Effector memory CD8-positive, alpha-beta T cell (primary cell): ENCODE data around the gene TEX14.
A peak's percentile ranks its signal among the peaks of the same experiment; 100 is the strongest.
"Not testable (repeated sequence)": the region's sequence is repeated elsewhere in the genome, so short reads cannot be mapped to it uniquely, and the experiment has no call there.

ENCODE experiments used
- ATAC-seq: fragments of 150-1000 bp; cut with Tn5 transposase; replicated peaks from 2 replicates; pipeline ENCODE4 v1.10.0; 2021; ENCODE audit warnings: mild to moderate bottlenecking, moderate library complexity
- DNase-seq, 3 experiments: peaks; one replicate each; pipeline ENCODE4 v3.0.0; 2021
- H3K27ac Mint-ChIP-seq, 2 donors: one replicate each; pipeline ENCODE4 v1.8.0; 2022; ENCODE audit warnings: mild to moderate bottlenecking in 2 of 2, mixed read lengths in 2 of 2, moderate library complexity in 2 of 2
- H3K27me3 Mint-ChIP-seq, 2 donors: one replicate each; pipeline ENCODE4 v1.8.0; 2022; ENCODE audit warnings: mixed read lengths in 2 of 2
- H3K36me3 Mint-ChIP-seq: one replicate; pipeline ENCODE4 v1.8.0; 2022; ENCODE audit warnings: mild to moderate bottlenecking, moderate library complexity, mixed read lengths; ENCODE audit not compliant: insufficient read depth
- H3K4me1 Mint-ChIP-seq, 2 donors: one replicate each; pipeline ENCODE4 v1.8.0; 2022; ENCODE audit warnings: low read depth in 2 of 2, mixed read lengths in 2 of 2
- H3K4me3 Mint-ChIP-seq, 2 donors: one replicate each; pipeline ENCODE4 v1.8.0; 2022; ENCODE audit warnings: mild to moderate bottlenecking in 2 of 2, mixed read lengths in 2 of 2, moderate library complexity in 2 of 2
- H3K9me3 Mint-ChIP-seq, 2 donors: one replicate each; pipeline ENCODE4 v1.8.0; 2022; ENCODE audit warnings: mixed read lengths in 2 of 2

The TEX14 gene

GRCh38 chr17:58659714-58660084 lies 32.1 kb downstream of the TEX14 start:
- DNase-seq, H3K9me3 Mint-ChIP-seq, H3K27me3 Mint-ChIP-seq: not testable (repeated sequence)
- H3K36me3 Mint-ChIP-seq = peaks cover 34% of the 10 kb centered on the region
- H3K4me1 Mint-ChIP-seq = peaks cover 12 to 14% of the 10 kb centered on the region in 2 donors
- H3K27ac Mint-ChIP-seq = peak overlapping the region; percentile 99 to 100
- peak overlapping the region; percentile 78 to 91 for H3K4me3 Mint-ChIP-seq
- peak; percentile 2 for ATAC-seq

GRCh38 chr17:58658804-58659713 lies 32.8 kb downstream of the TEX14 start:
- peaks cover 12 to 14% of the 10 kb centered on the region in 2 donors for H3K4me1 Mint-ChIP-seq
- DNase-seq (peak; percentile 82 to 88 (median 84)), ATAC-seq (peak; percentile 79)

GRCh38 chr17:58657962-58658803 lies 33.7 kb downstream of the TEX14 start:
- H3K36me3 Mint-ChIP-seq = peaks cover 34% of the 10 kb centered on the region
- not testable (repeated sequence) for ATAC-seq, DNase-seq, H3K27me3 Mint-ChIP-seq, H3K9me3 Mint-ChIP-seq
- peak overlapping the region; percentile 99 to 100 for H3K27ac Mint-ChIP-seq
- peak overlapping the region; percentile 78 to 91 for H3K4me3 Mint-ChIP-seq
- peaks cover 12 to 14% of the 10 kb centered on the region in 2 donors for H3K4me1 Mint-ChIP-seq

More at GRCh38 chr17:58658804-58659713, 32.8 kb downstream of the TEX14 start:
- Mint-ChIP-seq H3K4me3 (peak overlapping the region; percentile 78 to 91), H3K27ac (peak overlapping the region; percentile 99 to 100), H3K27me3 (peaks cover 0 to 6% of the 10 kb centered on the region in 2 donors), H3K9me3 (no peaks in the 10 kb centered on the region), H3K36me3 (peaks cover 34% of the 10 kb centered on the region)

GRCh38 chr17:58648236-58648635 lies 43.6 kb downstream of the TEX14 start:
- no peaks in the 10 kb centered on the region for H3K4me1 Mint-ChIP-seq
- ATAC-seq = no peak
- no peak overlapping the region for H3K27ac Mint-ChIP-seq
- DNase-seq = no peak
- H3K4me3 Mint-ChIP-seq = no peak overlapping the region
- H3K27me3 Mint-ChIP-seq = no peaks in the 10 kb centered on the region
- no peaks in the 10 kb centered on the region for H3K36me3 Mint-ChIP-seq
- H3K9me3 Mint-ChIP-seq = no peaks in the 10 kb centered on the region

GRCh38 chr17:58643147-58643546 lies 48.7 kb downstream of the TEX14 start:
- ATAC-seq = no peak
- H3K27me3 Mint-ChIP-seq = no peaks in the 10 kb centered on the region
- no peak for DNase-seq

GRCh38 chr17:58641887-58642311 lies 49.9 kb downstream of the TEX14 start:
- Mint-ChIP-seq H3K27ac (no peak overlapping the region), H3K4me1 (no peaks in the 10 kb centered on the region), H3K4me3 (no peak overlapping the region), H3K9me3 (no peaks in the 10 kb centered on the region), H3K27me3 (no peaks in the 10 kb centered on the region), H3K36me3 (no peaks in the 10 kb centered on the region)
- no peak for DNase-seq
- ATAC-seq = no peak

More at GRCh38 chr17:58643147-58643546, 48.7 kb downstream of the TEX14 start:
- H3K4me1 Mint-ChIP-seq = no peaks in the 10 kb centered on the region
- no peaks in the 10 kb centered on the region for H3K36me3 Mint-ChIP-seq
- H3K9me3 Mint-ChIP-seq = no peaks in the 10 kb centered on the region
- H3K4me3 Mint-ChIP-seq = no peak overlapping the region
- H3K27ac Mint-ChIP-seq = no peak overlapping the region

GRCh38 chr17:58640202-58640601 lies 51.6 kb downstream of the TEX14 start:
- H3K27me3 Mint-ChIP-seq = no peaks in the 10 kb centered on the region
- no peaks in the 10 kb centered on the region for H3K9me3 Mint-ChIP-seq
- DNase-seq (no peak), ATAC-seq (no peak)
- H3K27ac Mint-ChIP-seq = no peak overlapping the region
- no peaks in the 10 kb centered on the region for H3K36me3 Mint-ChIP-seq
- H3K4me3 Mint-ChIP-seq = no peak overlapping the region
- no peaks in the 10 kb centered on the region for H3K4me1 Mint-ChIP-seq

GRCh38 chr17:58639681-58640080 lies 52.2 kb downstream of the TEX14 start:
- Mint-ChIP-seq H3K4me3 (no peak overlapping the region), H3K4me1 (no peaks in the 10 kb centered on the region), H3K27ac (no peak overlapping the region), H3K36me3 (no peaks in the 10 kb centered on the region), H3K27me3 (no peaks in the 10 kb centered on the region), H3K9me3 (no peaks in the 10 kb centered on the region)
- ATAC-seq (no peak), DNase-seq (no peak)

GRCh38 chr17:58637011-58637570 lies 54.8 kb downstream of the TEX14 start:
- Mint-ChIP-seq H3K4me3 (no peak overlapping the region), H3K27me3 (no peaks in the 10 kb centered on the region), H3K4me1 (no peaks in the 10 kb centered on the region), H3K9me3 (no peaks in the 10 kb centered on the region), H3K27ac (peak overlapping the region in 1 of 2 donors; percentile 49), H3K36me3 (peaks cover 3% of the 10 kb centered on the region)
- DNase-seq (no peak), ATAC-seq (no peak)

- ATAC-seq (no peak), DNase-seq (no peak)
- no peak overlapping the region for H3K27ac Mint-ChIP-seq
- H3K27me3 Mint-ChIP-seq = no peaks in the 10 kb centered on the region
- peak overlapping the region; percentile 40 to 55 for H3K4me3 Mint-ChIP-seq
- no peaks in the 10 kb centered on the region for H3K9me3 Mint-ChIP-seq
- H3K36me3 Mint-ChIP-seq = peaks cover 12% of the 10 kb centered on the region
- peaks cover 0 to 5% of the 10 kb centered on the region in 2 donors for H3K4me1 Mint-ChIP-seq
Observed at GRCh38 chr17:58632324-58633314, 59.2 kb downstream of the TEX14 start.

- Mint-ChIP-seq H3K9me3 (no peaks in the 10 kb centered on the region), H3K27ac (no peak overlapping the region), H3K27me3 (no peaks in the 10 kb centered on the region), H3K36me3 (peaks cover 16% of the 10 kb centered on the region), H3K4me1 (peaks cover 0 to 5% of the 10 kb centered on the region in 2 donors), H3K4me3 (no peak overlapping the region)
- DNase-seq = peak; percentile 91 to 96 (median 95)
- ATAC-seq = peak; percentile 86
Observed at GRCh38 chr17:58631523-58632323, 60.1 kb downstream of the TEX14 start.
